GM12878 (cell line): ENCODE data around the gene TDRD15. TPM values are rescaled to one million over a fixed set of nuclear protein-coding genes. Genes with fewer than 3 reads are reported as not detected.

Experiments
- ATAC-seq: fragments of 200-7000 bp; cut with Tn5 transposase; 3 replicates; pipeline ENCODE4 v1.9.1; 2020; ENCODE audit warnings: mild to moderate bottlenecking, moderate library complexity
- BruUV-seq: library from RNA; stranded (reverse); fragments of 400-500 nt; replicated peaks from 2 replicates; lab custom pipeline; 2021; lab: Mats Ljungman, UMichigan
- CTCF ChIA-PET: fragments of 300-600 bp; sonication (Branson Sonifier 250); formaldehyde crosslinking; extraction: SDS; loops from one replicate; lab custom pipeline; 2021; ENCODE audit warnings: inconsistent platforms; lab: Yijun Ruan, JAX
- POLR2A ChIA-PET: fragments of 350-600 bp; formaldehyde crosslinking; extraction: SDS; loops from one replicate; lab custom pipeline; 2021; ENCODE audit warnings: inconsistent platforms; lab: Charles Lee
- RAD21 ChIA-PET: fragments of 300-600 bp; sonication (Branson Sonifier 250); formaldehyde crosslinking; loops from one replicate; lab custom pipeline; 2023; ENCODE audit warnings: antibody characterized with exemption; ENCODE audit not compliant: unreplicated experiment; lab: Charles Lee
- SMC1A ChIA-PET: fragments of 300-600 bp; sonication (Branson Sonifier 250); formaldehyde crosslinking; loops from one replicate; lab custom pipeline; 2023; ENCODE audit not compliant: unreplicated experiment, uncharacterized antibody; lab: Charles Lee
- DNase-seq: peaks from one replicate; pipeline ENCODE4 v3.0.0-alpha.2; 2011; ENCODE audit warnings: low read depth, low spot score
- FAIRE-seq: peaks from 3 replicates; lab custom pipeline; 2011; peaks lifted over from hg19 to GRCh38; lab: Jason Lieb, UNC
- H2AFZ ChIP-seq: 2 replicates; pipeline ENCODE4 v1.6.0; 2011; ENCODE audit warnings: low read depth, low read length, control low read depth; ENCODE audit not compliant: control insufficient read depth
- H3K27ac ChIP-seq: 2 replicates; pipeline ENCODE4 v1.5.1; 2011; ENCODE audit warnings: control low read depth; ENCODE audit not compliant: control insufficient read depth, insufficient read depth
- H3K27me3 ChIP-seq, 2 experiments: replicated peaks in 1 of 2; 2 replicates each; pipeline versions ENCODE4 v1.6.0 to v1.6.1; 2011; ENCODE audit warnings: low read length in 1 of 2; ENCODE audit not compliant: control insufficient read depth in 2 of 2, insufficient read depth in 2 of 2
- H3K36me3 ChIP-seq, 2 experiments: 2 replicates each; pipeline ENCODE4 v1.5.1; 2011; ENCODE audit warnings: low read length in 1 of 2; ENCODE audit not compliant: control insufficient read depth in 2 of 2, insufficient read depth in 2 of 2
- H3K4me1 ChIP-seq: 2 replicates; pipeline ENCODE4 v1.6.1; 2011; ENCODE audit warnings: mild to moderate bottlenecking, low read length, moderate library complexity, mixed read lengths; ENCODE audit not compliant: control insufficient read depth, insufficient read depth
- H3K4me2 ChIP-seq: 2 replicates; pipeline ENCODE4 v1.6.0; 2011; ENCODE audit warnings: control low read depth; ENCODE audit not compliant: control insufficient read depth, insufficient read depth
- H3K4me3 ChIP-seq: fragments of 200-600 bp; sonication (generic); 2 replicates; pipeline ENCODE4 v1.5.1; 2016
- H3K79me2 ChIP-seq: 2 replicates; pipeline ENCODE4 v1.6.0; 2011; ENCODE audit warnings: low read length; ENCODE audit not compliant: control insufficient read depth, insufficient read depth
- H3K9ac ChIP-seq: 2 replicates; pipeline ENCODE4 v1.8.0; 2011; ENCODE audit warnings: low read length, control low read depth, mixed read lengths; ENCODE audit not compliant: control insufficient read depth, insufficient read depth
- H3K9me3 ChIP-seq: replicated peaks from 3 replicates; pipeline ENCODE4 v1.5.1; 2011; ENCODE audit warnings: mild to moderate bottlenecking, low read length; ENCODE audit not compliant: control insufficient read depth, insufficient read depth
- H4K20me1 ChIP-seq: 2 replicates; pipeline ENCODE4 v1.6.0; 2011; ENCODE audit not compliant: control insufficient read depth, insufficient read depth
- BHLHE40 ChIP-seq, 2 experiments: fragments of 450-650 bp in 1 of 2; IDR thresholded peaks; 2 replicates each; pipeline ENCODE4 v1.6.1; 2011 to 2017; ENCODE audit warnings: low read depth in 2 of 2, borderline replicate concordance in 1 of 2, improper control_type of control experiment in 1 of 2, low read length in 1 of 2, mild to moderate bottlenecking in 1 of 2
- CBX3 ChIP-seq: fragments of 200-600 bp; sonication (generic); IDR thresholded peaks from 2 replicates; pipeline ENCODE4 v1.6.1; 2016; ENCODE audit warnings: low read depth, borderline replicate concordance
- CREM ChIP-seq: IDR thresholded peaks from 2 replicates; pipeline ENCODE4 v1.6.1; 2014; ENCODE audit warnings: antibody characterized with exemption, low read depth
- E2F4 ChIP-seq: IDR thresholded peaks from 2 replicates; pipeline ENCODE4 v1.6.1; 2012; ENCODE audit warnings: low read depth, low read length, improper control_type of control experiment
- EP300 ChIP-seq, 2 experiments: fragments of 150-350 bp in 1 of 2; IDR thresholded peaks; 2 replicates each; pipeline ENCODE4 v1.6.1; 2011 to 2012; ENCODE audit warnings: low read depth in 2 of 2, low read length in 2 of 2, borderline replicate concordance in 1 of 2, improper control_type of control experiment in 1 of 2, inconsistent platforms in 1 of 2; ENCODE audit not compliant: control insufficient read depth in 1 of 2
- ESRRA ChIP-seq: IDR thresholded peaks from 2 replicates; pipeline ENCODE4 v1.6.1; 2012; ENCODE audit warnings: mild to moderate bottlenecking, low read length, improper control_type of control experiment
- FOXM1 ChIP-seq: IDR thresholded peaks from 2 replicates; pipeline ENCODE4 v1.6.1; 2012; ENCODE audit warnings: low read depth, mild to moderate bottlenecking, inconsistent platforms, low read length, moderate library complexity
- KLF5 ChIP-seq: fragments of 450-650 bp; IDR thresholded peaks from 2 replicates; pipeline ENCODE4 v1.6.1; 2014; ENCODE audit warnings: mild to moderate bottlenecking; ENCODE audit not compliant: partially characterized antibody
- MTA2 ChIP-seq: fragments of 450-650 bp; IDR thresholded peaks from 2 replicates; pipeline ENCODE4 v1.6.1; 2016; ENCODE audit warnings: low read depth, mild to moderate bottlenecking, moderate library complexity
- MXI1 ChIP-seq: fragments of 150-350 bp; IDR thresholded peaks from 2 replicates; pipeline ENCODE4 v1.6.1; 2011; ENCODE audit warnings: low read depth, mild to moderate bottlenecking, inconsistent platforms, low read length, improper control_type of control experiment
- NBN ChIP-seq: fragments of 450-650 bp; IDR thresholded peaks from 2 replicates; pipeline ENCODE4 v1.6.1; 2016
- NFIC ChIP-seq: IDR thresholded peaks from 2 replicates; pipeline ENCODE4 v1.6.1; 2012; ENCODE audit warnings: low read depth, mild to moderate bottlenecking, inconsistent platforms, low read length, moderate library complexity
- NFYA ChIP-seq: IDR thresholded peaks from 2 replicates; pipeline ENCODE4 v1.6.1; 2011; ENCODE audit warnings: low read depth, mild to moderate bottlenecking, low read length, improper control_type of control experiment, borderline replicate concordance
- PBX3 ChIP-seq: IDR thresholded peaks from 2 replicates; pipeline ENCODE4 v1.6.1; 2011; ENCODE audit warnings: mild to moderate bottlenecking, low read depth, low read length, moderate library complexity; ENCODE audit not compliant: insufficient replicate concordance
- RELA ChIP-seq: fragments of 450-650 bp; IDR thresholded peaks from 2 replicates; pipeline ENCODE4 v1.8.0; 2014; ENCODE audit warnings: borderline replicate concordance; ENCODE audit not compliant: partially characterized antibody
- SIX5 ChIP-seq: IDR thresholded peaks from 2 replicates; pipeline ENCODE4 v1.6.1; 2011; ENCODE audit warnings: mild to moderate bottlenecking, low read depth, low read length, moderate library complexity; ENCODE audit not compliant: severe bottlenecking
- SPI1 ChIP-seq: IDR thresholded peaks from 2 replicates; pipeline ENCODE4 v1.6.1; 2011; ENCODE audit warnings: low read depth, mild to moderate bottlenecking, low read length, moderate library complexity, borderline replicate concordance; ENCODE audit not compliant: insufficient read depth
- TARDBP ChIP-seq: IDR thresholded peaks from 2 replicates; pipeline ENCODE4 v1.6.1; 2016; ENCODE audit warnings: borderline replicate concordance
- WGBS: methylation state at CpG from one replicate; pipeline ENCODE4 v1.1.6; 2016; ENCODE audit warnings: low lambda C conversion rate; ENCODE audit not compliant: insufficient replicate concordance, insufficient coverage; ENCODE audit errors: missing lambda C conversion rate; 5-methylcytosine and 5-hydroxymethylcytosine counted together
- in situ Hi-C: fragments of 300-500 bp; cut with MboI; formaldehyde crosslinking; loops from 9 replicates; pipeline ENCODE4 v1.14.3; 2018; ENCODE audit warnings: mixed read lengths
- intact Hi-C: fragments of 100-400 bp; cut with micrococcal nuclease; formaldehyde crosslinking; loops from one replicate; pipeline ENCODE4 v1.14.2; 2022; ENCODE audit not compliant: unreplicated experiment
- polyA plus RNA-seq, 11 experiments: library from polyadenylated mRNA; depleted of rRNA in 4 of 11; unstranded in 6 of 11; stranded (reverse) in 5 of 11; fragments of >200 nt; fragmentation: Nextera tagmentation in 4 of 11; fragmentation: Illumina TruSeq in 1 of 11; extraction: Ambion mirVana in 4 of 11; extraction: Trizol in 1 of 11; gene quantifications; 1 replicate in 1 of 11; 2 replicates in 10 of 11; pipeline versions ENCODE4 v1.2.1 to v1.2.3, GENCODE V29; 2011 to 2016; ENCODE audit warnings: inconsistent platforms in 2 of 11, missing spikeins in 2 of 11, low read depth in 1 of 11
- total RNA-seq, 4 experiments: library from RNA; depleted of rRNA in 3 of 4; stranded (reverse); fragments of >200 nt in 3 of 4; fragmentation: Illumina TruSeq in 1 of 4; extraction: Trizol in 1 of 4; gene quantifications; 2 replicates each; pipeline versions ENCODE4 v1.2.1 to v1.2.3, GENCODE V29; 2013 to 2021

The TDRD15 gene
- total and polyA plus RNA-seq, 10 of the 15 experiments (the other 5 are each of a cell fraction or from before 2014, with no cell fraction given) = not detected

GRCh38 chr2:21181957-21182356 lies 58.2 kb downstream of the TDRD15 start:
- Histone ChIP-seq H3K4me1 (no peaks in the 10 kb centered on the region), H3K9ac (no peak overlapping the region), H3K27ac (no peak overlapping the region), H3K27me3 (no peaks in the 10 kb centered on the region), H3K9me3 (no peaks in the 10 kb centered on the region), H3K4me2 (no peak overlapping the region), H3K4me3 (no peak overlapping the region), H2AFZ (no peak overlapping the region), H4K20me1 (no peaks in the 10 kb centered on the region), H3K79me2 (no peaks in the 10 kb centered on the region), H3K36me3 (no peaks in the 10 kb centered on the region)
- BruUV-seq = no TSS peak
- TF ChIP-seq ESRRA (no peak), TARDBP (no peak), MTA2 (no peak), SIX5 (no peak), KLF5 (no peak)
- ChIA-PET POLR2A (no interaction called here), RAD21 (no interaction called here), CTCF (no interaction called here), SMC1A (no interaction called here)
- intact Hi-C loops = no loop called here
- ATAC-seq = no peak
- in situ Hi-C loops = no loop called here
- DNase-seq = no peak
- 11% methylated on average over 5 of the region's 5 CpGs for WGBS
- FAIRE-seq = no peak

- Histone ChIP-seq H3K27me3 (no peaks in the 10 kb centered on the region), H3K9ac (no peak overlapping the region), H3K27ac (no peak overlapping the region), H4K20me1 (no peaks in the 10 kb centered on the region), H2AFZ (no peak overlapping the region), H3K4me2 (no peak overlapping the region), H3K79me2 (no peaks in the 10 kb centered on the region), H3K9me3 (no peaks in the 10 kb centered on the region), H3K36me3 (no peaks in the 10 kb centered on the region), H3K4me3 (no peak overlapping the region), H3K4me1 (no peaks in the 10 kb centered on the region)
- RAD21 ChIA-PET = no interaction called here
- TF ChIP-seq BHLHE40 (IDR thresholded peaks at IDR 0.05; ENCODE audit: borderline replicate concordance in 1 of 2, low read depth in 2 of 2, low read length in 1 of 2) (no peak), NBN (no peak), EP300 (IDR thresholded peaks at IDR 0.05; ENCODE audit: borderline replicate concordance in 1 of 2, control insufficient read depth in 1 of 2, low read depth in 2 of 2, low read length in 2 of 2) (no peak), FOXM1 (no peak), E2F4 (no peak), SIX5 (no peak), NFYA (no peak), MXI1 (no peak), CREM (no peak), PBX3 (no peak), CBX3 (no peak), SPI1 (no peak), RELA (no peak), NFIC (no peak)
- 36% methylated on average over 4 of the region's 4 CpGs for WGBS
- no peak for DNase-seq
- BruUV-seq = no TSS peak
- CTCF ChIA-PET = no interaction called here
- no peak for ATAC-seq
- FAIRE-seq = no peak
- in situ Hi-C loops (no loop called here), intact Hi-C loops (no loop called here)
- POLR2A ChIA-PET = no interaction called here
- SMC1A ChIA-PET = no interaction called here
Observed at GRCh38 chr2:21183306-21183705, 59.5 kb downstream of the TDRD15 start.
